ENCODE data around the gene GPR137B. TPM values are rescaled to one million over a fixed set of nuclear protein-coding genes. Genes with fewer than 3 reads are reported as not detected.
"Not testable (repeated sequence)": the region's sequence is repeated elsewhere in the genome, so short reads cannot be mapped to it uniquely, and the experiment has no call there.

The GPR137B gene
- polyA plus RNA-seq, 1 donor: 43.4 TPM

DNA sequence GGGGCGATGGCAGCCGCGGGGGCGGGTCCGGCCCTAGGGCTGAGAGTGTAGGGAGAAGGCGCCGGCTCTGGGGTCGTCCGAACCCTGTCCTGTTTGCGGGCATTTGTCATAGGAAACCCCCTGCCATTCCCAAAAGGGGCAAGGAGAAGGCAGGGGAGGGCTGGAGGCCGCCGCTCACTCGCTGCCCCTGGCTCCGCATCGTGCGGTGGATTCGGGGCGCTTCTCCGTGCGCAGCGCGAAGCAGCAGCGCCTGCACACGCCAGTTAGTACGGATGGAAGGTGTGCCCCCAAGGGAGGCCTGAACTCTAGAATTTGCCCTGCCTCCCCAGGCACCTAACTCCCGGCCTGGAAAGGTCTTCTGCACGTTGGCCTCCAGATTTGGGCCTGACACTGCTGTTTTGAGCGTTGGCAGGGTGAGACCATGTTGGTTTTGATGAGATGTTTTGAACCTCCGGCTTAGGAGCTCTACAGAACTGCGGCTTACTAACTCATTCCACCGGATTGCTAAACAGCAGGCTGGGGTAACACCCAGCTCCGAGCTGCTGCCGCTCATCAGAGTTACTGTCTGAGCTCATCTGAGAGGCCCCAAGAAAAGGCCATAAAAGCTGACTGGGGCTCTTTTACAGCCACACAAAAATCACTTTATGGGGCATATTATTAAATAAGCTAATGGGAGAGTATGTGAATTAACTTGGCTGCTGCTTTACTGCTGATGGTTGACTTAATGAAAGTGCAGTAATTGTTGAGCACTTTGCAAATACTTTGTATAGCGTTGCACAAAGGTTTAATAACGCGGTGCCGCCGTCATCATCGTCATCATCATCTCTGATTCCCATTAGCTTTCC is 987 bp downstream of the GPR137B start:
- DNase-seq: no peak

DNA sequence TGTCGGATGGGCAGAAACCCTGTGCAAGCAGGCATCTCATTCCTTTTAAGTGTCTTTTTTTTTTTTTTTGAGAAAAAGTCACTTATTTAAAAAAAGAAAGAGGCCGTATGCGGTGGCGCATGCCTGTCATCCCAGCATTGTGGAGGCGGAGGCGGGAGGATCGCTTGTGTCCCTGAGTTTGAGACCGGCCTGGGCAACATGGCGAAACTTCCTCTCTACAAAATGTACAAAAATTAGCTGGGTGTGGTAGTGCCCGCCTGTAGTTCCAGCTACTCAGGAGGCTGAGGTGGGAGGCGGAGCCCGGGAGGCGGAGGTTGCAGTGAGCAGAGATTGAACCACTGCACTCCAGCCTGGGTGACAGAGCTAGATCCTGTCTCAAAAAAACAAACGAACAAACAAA is 1.7 kb downstream of the GPR137B start:
- DNase-seq: no peak

DNA sequence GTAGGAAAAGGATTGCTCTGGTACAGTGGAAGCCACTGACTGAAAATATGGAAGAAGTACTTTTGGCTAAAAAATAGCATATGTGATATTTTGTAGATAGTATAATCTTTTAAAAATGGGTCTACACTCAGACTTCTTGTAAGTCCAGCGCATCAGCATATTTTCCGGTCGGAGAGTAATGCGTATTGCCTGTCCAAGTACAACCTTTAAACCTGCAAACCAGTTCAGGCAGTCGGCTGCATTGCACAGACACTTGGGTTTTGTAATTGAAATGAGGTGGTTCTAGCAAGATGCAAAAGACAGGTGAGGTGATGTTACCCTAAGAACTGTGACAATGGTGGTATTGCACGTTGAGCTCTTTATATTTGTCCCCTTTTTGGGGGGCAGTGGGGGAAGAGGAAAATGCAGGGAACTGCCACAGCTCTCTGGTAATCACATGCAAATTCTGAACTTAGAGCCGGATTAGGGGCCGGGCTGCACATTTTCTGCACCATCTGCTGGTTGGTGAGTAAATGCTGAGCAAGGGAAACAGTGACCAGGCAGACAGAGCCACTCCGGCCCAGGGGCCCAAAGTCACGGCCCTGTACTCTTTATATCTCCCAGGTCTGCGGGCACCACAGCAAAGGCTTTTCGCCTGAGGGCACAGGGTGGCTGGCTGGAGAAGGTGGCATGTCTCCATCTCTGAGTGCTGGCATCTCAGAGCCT is 2.3 kb downstream of the GPR137B start:
- DNase-seq: no peak

DNA sequence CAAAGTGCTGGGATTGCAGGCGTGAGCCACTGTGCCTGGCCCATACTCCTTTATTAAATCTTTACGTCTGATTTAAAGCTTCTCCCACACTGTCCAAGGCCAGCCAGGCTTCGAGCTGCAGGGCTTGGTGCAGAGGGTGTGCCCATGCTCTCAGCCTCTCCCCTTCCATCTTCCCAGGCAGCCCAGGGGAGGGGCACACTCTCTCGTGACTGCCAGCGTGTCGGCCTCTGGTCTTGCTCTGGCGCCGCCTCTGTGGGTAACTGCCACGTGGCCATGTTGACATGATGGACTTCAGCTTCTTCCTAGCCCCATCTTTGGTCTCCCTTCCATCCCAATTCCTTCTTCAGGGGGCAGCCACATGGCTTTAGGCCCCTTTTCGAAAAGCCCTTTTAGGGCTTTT is 4.7 kb downstream of the GPR137B start:
- no peak for DNase-seq

DNA sequence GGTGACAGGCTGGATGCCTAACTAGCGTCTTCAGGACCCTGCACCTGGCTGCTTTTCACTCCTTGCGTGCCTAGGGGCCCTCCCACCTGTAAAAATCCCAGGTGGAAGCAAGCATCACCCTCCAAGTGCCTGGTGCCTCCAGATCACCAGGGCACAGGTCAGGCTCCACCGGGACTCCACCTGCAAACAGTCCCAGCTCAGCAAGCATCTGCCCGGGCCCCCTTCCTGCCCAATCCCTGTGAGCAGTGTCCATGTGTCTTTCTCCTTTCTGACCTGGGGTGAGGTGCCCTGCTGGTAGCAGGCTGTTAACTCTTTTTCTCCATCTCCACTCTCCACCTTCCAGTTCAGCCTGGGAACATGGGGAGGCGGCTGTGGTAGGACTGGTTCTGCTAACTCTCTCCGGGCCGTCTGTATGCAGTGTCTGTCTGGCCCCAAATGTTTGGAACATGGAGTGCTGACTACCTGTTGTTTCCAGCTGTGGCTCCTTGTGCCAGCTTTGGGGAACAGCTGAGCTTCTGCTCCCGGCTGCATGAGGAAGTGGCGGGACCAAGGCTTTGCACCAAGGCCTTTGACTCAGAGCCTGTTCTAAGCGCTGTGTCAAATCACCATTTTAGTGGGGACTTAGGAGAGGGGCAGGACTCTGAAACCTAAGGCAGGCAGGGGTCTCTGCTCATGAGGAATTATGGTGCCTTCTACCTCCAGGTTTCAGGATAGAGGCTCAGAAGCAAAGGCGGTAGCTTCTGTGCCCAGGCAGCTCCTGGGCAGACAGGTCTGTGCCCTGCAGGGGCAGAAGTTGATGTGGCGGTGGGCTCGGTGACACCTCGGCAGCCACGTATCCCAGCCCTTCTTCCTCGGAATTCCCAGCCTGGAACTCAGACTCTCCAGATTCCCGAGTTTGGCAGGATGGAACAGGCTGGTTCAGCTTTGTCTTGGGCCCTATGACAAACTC is 5.5 kb downstream of the GPR137B start:
- no peak for DNase-seq

DNA sequence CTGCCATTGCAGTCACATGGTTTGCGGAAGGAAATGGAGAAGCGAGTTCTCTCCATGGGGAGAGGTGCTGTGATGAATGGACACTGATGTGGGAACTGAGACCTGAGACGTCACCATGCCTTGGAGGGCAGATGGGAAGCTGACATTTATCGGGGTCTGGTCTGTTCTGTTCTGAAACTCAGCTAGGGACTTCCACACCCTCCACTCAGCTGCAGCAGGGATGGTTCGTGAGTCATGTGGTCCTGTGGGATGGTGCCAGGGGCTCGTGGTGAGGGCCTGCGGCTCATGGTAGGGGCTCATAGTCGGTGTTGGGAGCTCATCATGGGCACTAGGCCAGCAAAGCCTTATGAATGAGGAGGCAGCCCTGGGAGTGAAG is 6.1 kb downstream of the GPR137B start:
- no peak for DNase-seq

DNA sequence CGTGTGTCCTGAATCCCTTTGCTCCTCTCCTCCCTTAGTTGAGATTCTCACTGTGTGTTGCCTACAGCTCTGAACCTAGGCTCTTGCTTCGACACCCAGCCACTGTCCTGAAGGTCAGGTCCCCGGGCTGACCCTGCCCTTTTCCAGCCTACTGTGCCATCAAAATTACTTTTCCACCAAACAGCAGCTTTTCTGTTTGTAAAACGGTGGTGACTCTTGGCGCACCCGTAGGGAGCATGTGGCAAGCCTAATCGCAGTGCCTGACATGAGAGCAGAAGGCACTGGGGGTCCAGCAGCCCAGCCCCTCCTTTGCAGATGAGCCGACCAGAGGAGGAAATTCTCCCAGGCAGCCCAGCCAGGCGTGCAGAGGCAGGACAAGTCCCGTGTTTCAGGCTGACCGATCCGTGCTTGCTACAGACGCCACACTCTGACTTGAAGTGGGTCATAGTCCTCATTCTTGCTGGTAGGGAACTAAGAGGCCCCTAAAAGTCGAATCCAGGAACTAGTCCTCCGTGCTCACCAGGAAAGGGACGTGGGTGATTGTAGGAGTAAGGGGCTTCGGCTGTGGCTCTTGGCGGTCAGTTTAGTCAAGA is 6.8 kb downstream of the GPR137B start:
- DNase-seq: no peak

DNA sequence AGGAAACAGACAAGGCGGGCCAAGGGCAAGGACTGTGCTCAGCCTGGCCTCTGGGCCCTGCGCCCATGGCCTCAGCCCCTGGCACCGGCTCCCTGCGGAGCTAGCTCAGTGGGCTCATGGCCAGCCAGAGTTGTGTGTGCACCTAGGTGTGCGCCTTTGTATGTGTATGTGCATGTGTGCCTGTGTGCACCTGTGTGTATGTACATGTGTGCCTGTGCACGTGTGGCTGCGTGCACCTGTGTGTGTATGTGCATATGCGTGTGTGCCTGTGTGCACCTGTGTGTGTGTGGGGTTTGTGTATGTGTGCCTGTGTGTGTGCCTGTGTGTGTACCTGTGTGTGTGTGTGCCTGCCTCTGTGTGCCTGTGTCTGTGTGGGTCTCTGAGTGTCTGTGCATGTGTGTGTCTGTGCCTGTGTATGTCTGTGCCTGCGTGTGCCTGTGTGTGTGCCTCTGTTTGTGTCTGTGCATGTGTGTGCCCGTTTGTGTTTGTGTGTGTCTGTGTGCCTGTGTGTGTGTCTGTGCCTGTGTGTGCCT is 7.4 kb downstream of the GPR137B start:
- DNase-seq: no peak

DNA sequence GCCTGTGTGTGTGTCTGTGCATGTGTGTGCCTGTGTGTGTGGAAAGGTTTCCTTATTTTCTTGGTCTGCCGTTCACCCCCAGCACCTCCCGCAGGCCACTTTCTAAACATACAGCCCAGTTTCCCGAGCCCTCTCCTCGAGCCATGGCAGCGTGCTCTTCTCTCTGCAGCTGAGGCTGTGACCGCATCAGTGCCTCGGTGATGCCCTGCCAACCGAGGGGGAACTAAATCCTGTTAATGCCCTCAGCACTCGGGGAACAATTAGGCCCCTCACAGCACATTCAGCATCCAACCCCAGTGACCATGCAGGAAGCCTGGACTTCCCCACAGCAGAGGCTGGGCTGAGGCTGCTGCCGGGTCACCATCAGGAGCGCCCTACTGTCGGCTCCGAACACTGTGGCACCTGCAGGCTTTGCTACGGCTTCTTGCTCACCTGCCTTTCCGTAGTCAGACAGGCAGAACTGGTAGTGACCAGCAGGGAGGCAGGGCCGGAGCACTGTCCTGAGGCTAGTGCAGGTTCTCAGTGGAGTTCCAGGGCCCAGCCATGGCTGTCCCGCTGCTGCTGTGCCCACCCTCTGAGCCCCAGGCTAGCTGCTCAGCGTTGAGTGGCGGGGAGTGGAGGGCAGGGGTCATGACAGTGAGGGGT is 8.1 kb downstream of the GPR137B start:
- no peak for DNase-seq

DNA sequence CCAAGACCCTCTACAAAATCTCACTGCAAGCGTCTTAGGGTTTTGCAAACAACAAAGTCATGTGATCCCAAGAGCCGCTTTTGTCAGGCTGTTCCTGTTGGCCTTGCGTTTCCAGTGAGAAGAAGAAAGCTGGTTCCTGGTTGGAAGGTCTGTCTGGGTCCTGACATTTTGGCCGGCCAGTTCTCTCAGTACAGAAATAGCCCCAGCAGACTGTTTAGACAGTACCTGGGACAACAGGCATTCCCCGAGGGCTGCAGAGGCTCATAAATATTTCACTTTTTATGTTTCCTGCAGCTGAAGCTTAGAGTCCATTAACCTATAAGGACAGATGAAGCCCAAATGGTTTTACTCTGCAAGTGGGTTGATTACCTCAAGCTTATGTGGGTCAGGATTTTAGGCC is 8.6 kb downstream of the GPR137B start:
- DNase-seq: no peak

DNA sequence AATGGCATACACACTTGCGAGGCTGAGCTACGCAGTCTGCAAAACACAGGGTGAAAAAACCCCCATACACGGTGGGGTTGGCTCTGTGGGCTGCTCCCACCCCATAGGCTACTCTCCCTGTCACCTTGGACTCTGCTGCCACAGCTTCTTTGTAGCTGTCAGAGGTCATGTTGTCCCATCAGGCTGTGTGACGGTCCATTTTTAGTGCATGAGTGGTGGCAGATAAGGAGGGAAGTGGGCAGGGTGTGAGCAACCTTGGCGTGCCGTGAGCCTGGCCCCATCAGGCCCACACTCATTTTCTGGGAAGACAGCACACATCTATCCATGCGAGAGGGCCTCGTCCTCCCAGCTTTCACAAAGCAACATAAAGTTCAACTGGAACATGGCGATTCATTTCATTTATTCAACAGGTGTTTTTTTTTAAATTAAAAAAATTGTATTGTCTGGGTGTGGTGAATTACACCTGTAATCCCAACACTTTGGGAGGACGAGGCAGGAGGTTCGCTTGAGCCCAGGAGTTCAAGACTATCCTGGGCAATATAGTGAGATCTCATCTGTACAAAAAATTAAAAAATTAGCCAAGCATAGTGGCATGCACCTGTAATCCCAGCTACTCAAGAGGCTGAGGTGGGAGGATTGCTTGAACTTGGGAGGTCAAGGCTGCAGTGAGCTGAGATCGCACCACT is 9.5 kb downstream of the GPR137B start:
- DNase-seq: no peak

DNA sequence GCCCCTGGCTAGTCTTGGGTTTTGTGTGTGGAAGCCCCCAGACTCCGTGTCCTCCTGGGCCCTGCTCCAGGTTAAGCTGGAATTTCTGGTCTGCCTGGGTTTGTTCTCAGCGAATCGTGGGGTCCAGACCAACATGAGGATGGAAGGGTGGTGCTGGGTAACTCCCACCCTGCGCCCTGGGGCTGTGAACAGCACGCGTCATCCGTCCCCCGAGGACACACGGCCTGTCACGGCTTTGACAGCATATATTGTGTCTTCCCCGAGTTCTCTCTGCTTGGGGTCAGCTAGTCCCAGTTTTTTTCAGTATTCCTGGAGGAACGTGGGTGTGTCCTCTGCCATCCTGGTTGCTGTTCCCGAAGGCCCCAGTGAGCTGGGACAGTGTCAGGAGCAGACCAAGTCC is 11.8 kb downstream of the GPR137B start:
- DNase-seq: no peak

DNA sequence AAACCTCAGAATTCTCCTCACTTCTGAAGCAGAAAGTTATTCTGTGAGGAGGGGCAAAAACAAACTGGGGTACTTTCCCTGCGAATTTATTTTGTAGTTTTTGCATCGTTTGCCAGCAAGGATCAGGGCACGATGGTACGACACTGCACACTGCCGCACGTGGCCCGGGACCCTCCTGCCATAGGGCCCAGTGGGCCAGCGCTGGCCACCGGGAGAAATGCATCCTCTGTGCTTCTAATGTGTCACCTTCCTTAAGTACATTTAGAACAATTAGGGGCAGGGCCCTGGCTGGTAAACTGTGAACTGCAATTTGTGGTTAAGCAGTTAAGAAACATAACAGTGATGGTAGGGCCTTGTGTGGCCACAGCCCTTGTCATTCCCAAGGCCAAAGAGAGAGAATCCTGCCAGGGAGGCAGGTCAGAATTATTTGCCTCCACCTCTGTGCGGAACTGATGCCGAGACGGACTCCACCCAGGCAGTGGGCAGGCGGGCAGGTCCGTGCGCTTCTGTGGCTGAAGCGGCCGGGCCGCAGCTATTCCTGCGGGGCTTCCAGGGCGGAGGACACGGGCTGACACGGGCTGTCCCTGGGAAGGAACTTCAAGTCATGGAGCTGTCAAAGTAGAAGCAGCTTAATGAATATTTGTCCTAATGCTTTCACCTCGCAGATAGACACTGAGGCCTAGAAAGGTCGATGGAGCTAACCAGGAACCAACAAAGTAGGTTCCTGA is 12.5 kb downstream of the GPR137B start:
- no peak for DNase-seq

DNA sequence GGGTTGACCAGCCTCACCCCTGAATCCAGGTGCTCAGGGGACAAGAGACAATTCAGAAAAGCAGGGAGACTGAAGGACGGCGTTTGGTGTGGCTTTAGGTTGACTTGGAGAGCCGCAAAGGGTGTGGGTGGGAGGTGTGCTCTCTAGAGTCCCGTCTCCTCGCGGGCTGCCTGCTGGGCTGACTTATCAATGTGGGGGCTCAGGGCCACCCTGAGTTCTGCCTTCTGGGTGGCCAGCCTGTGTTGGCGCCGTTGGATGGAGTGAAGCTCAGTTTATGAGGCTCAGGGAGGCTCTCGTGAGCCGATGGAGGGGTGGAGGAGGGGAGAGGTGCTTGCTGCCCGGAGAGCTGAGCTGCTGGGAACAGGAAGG is 13.0 kb downstream of the GPR137B start:
- no peak for DNase-seq

DNA sequence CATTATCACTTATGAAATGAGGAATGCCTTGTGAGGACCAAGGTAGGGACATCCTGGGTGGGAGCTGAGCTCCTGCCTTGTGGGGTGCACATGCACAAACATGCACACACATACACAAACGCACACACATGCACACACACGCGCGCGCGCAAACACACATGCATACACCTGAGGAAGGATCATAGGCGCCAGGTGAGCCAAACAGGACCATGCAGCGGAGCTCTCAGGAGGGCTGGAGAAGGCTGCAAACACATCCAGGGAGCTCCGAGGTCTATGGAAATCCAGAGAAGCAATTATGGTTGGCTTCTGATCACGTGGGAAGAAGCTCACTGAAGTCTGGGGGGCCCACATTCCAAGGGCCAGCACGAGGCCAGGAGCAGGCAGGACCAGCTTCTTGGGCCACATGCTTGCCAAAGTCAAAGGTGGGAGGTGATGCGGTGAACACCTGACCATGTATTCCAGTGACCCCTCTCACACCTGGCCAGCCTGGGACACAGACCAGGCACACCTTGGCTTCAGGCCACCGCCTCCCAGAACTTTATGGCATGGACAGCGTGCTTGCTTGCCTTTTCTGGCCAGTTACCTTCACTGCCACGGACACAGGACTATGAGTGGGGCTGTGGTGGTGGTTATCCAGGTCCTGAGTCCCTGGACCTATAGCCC is 13.6 kb downstream of the GPR137B start:
- DNase-seq: no peak

DNA sequence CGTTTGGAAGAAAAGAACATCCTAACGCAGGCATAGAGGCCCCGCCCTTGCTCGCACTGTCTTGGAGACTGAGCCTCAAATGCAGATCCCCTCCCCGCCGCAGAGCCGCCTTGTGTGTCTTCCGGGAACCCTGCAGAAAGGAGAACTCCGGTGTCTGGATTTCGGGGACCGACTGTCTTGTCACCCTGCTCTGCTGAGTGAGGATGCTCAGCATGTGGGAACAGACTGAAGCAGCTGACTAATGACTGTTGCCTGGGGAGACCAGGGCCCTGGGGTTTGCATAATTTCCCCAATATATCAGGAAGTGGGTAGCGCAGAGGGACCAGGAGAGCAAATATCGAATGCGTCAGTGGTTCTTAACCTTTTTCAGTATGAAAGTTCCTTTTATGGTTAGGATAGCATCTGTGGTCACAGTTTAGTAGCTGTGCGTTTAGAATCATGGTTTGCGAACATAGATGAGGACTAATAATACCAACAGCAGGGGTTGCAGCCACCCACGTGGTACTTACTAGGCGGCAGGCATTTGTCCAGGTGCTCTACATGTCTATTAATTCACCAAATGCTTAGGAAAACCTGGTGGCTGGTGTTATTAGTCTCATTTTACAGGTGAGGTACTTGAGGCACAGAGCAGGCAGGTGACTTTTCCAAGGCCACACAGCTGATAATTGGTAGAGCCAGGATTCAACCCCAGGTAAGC is 14.3 kb downstream of the GPR137B start:
- DNase-seq: no peak

DNA sequence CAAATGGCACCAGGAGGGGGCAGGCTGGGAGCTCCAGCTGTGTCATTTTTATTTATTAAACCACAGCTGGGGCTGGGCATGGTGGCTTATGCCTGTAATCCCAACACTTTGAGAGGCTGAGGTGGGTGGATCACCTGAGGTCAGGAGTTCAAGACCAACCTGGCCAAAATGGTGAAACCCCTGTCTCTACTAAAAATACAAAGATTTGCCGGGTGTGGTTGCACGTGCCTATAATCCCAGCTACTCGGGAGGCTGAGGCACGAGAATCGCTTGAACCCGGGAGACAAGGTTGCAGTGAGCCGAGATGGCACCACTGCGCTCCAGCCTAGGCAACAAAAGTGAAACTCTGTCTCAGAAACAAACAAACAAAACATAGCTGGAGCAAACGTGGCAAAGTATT is 15.7 kb downstream of the GPR137B start:
- not testable (repeated sequence) for DNase-seq

DNA sequence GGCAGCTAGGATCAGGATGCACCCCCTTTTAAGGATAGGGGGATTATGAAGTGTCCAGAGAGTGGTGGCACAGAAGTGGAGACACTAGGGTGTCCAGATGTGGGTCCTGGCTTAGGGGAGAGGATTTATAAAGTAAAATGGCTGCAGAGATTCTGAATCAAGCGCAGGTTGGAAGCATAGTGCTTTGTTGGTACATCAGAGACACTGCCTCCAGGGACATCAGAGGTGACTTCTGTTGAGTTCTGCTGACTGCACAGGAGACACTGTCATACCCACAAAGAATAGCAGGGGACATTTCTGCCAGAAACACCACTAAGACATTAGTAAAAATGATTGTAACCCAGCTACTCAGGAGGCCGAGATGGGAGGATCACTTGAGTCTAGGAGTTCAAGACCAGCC is 16.4 kb downstream of the GPR137B start:
- DNase-seq: no peak

Data from left kidney (tissue), 2 donors.